Spleen (tissue), 11 donors: ENCODE measurements around the gene AMOTL1. TPM values are rescaled to one million over a fixed set of nuclear protein-coding genes. Genes with fewer than 3 reads are reported as not detected.

Experiments
- DNase-seq: peaks from one replicate; pipeline ENCODE4 v3.0.0-alpha.2; 2020
- H3K27ac ChIP-seq, 8 donors: fragments of 200-600 bp; sonication (generic) in 7 of 8; 1 replicate in 4 of 8; 2 replicates in 4 of 8; pipeline versions ENCODE4 v1.5.0 to v1.8.0; 2016 to 2021; ENCODE audit warnings: inconsistent platforms in 4 of 8, mild to moderate bottlenecking in 4 of 8, moderate library complexity in 1 of 8
- H3K27me3 ChIP-seq, 7 donors: fragments of 200-600 bp; sonication (generic) in 6 of 7; replicated peaks in 1 of 7; 1 replicate in 4 of 7; 2 replicates in 3 of 7; pipeline versions ENCODE4 v1.5.0 to v1.8.0; 2016 to 2021; ENCODE audit warnings: inconsistent platforms in 3 of 7, mild to moderate bottlenecking in 1 of 7
- H3K36me3 ChIP-seq, 6 donors: fragments of 200-600 bp; sonication (generic) in 5 of 6; 1 replicate in 4 of 6; 2 replicates in 2 of 6; pipeline versions ENCODE4 v1.5.0 to v1.8.0; 2016 to 2021; ENCODE audit warnings: inconsistent platforms in 2 of 6
- H3K4me1 ChIP-seq, 6 donors: fragments of 200-600 bp; sonication (generic) in 5 of 6; 1 replicate in 3 of 6; 2 replicates in 3 of 6; pipeline versions ENCODE4 v1.5.0 to v1.8.0; 2016 to 2021; ENCODE audit warnings: inconsistent platforms in 3 of 6
- H3K4me3 ChIP-seq, 8 donors: fragments of 200-600 bp; sonication (generic) in 7 of 8; 1 replicate in 4 of 8; 2 replicates in 4 of 8; pipeline versions ENCODE4 v1.5.0 to v1.8.0; 2016 to 2021; ENCODE audit warnings: inconsistent platforms in 4 of 8, mild to moderate bottlenecking in 4 of 8, moderate library complexity in 2 of 8
- H3K9me3 ChIP-seq, 8 donors: fragments of 200-600 bp; sonication (generic) in 7 of 8; 1 replicate in 4 of 8; 2 replicates in 4 of 8; pipeline versions ENCODE4 v1.5.0 to v1.8.0; 2016 to 2021; ENCODE audit warnings: inconsistent platforms in 4 of 8
- POLR2A ChIP-seq, 3 donors: fragments of 450-650 bp; IDR thresholded peaks; one replicate each; pipeline ENCODE4 v1.5.1; 2017; ENCODE audit warnings: antibody characterized with exemption in 3 of 3, mild to moderate bottlenecking in 1 of 3
- POLR2AphosphoS5 ChIP-seq, 3 donors: sonication (generic); formaldehyde crosslinking; IDR thresholded peaks; one replicate each; pipeline ENCODE4 v1.5.1; 2017; ENCODE audit warnings: antibody characterized with exemption in 3 of 3
- WGBS, 5 donors: extraction: QIAGEN DNeasy Blood & Tissue Kit in 3 of 5; methylation state at CpG; one replicate each; pipeline versions ENCODE4 v1.1.5 to v1.1.7; 2013 to 2018; 5-methylcytosine and 5-hydroxymethylcytosine counted together
- intact Hi-C: fragments of 100-400 bp; cut with DNase I; formaldehyde crosslinking; loops from one replicate; pipeline ENCODE4 v1.15.0; 2023; ENCODE audit warnings: low total_unique reads
- polyA plus RNA-seq, 3 donors: library from polyadenylated mRNA; stranded (reverse); fragments of 200-250 nt; gene quantifications; one replicate each; pipeline ENCODE4 v1.2.1, GENCODE V29; 2013
- total RNA-seq, 7 donors: library from RNA; depleted of rRNA in 3 of 7; stranded (reverse); fragments of >200 nt in 3 of 7; fragmentation: NEBNext Ultra II Directional in 4 of 7; extraction: Animal tissue kit (Norgen Biotek cat#: 25700) in 4 of 7; gene quantifications; one replicate each; pipeline versions ENCODE4 v1.1.0 to v1.2.1, GENCODE V29; 2016 to 2021
- TF ChIP-seq, protein P1 (sequence below), 11 experiments: fragments of 200-600 bp in 7 of 11; fragments of 450-650 bp in 4 of 11; sonication (generic) in 4 of 11; IDR thresholded peaks in 8 of 11; conservative IDR thresholded peaks in 3 of 11; 1 replicate in 7 of 11; 2 replicates in 4 of 11; pipeline versions ENCODE4 v1.4.0 to v1.8.0; 2016 to 2021; ENCODE audit warnings: antibody characterized with exemption in 11 of 11, inconsistent platforms in 4 of 11, mild to moderate bottlenecking in 1 of 11
- donor health status: healthy with polysubstance abuse.
- donor health status: DM: no; HTN: no; CAD: no; lungs with moderate emphysema.
- donor health status: DM: no; HTN: no; CAD: no.
- donor health status: Bipolar disorder and iron deficiency.
- donor health status: healthy.
- donor health status: DM: no; HTN: no; CAD: no.
- donor health status: DM: yes; HTN: yes; CAD: no.

AMOTL1 gene
- total and polyA plus RNA-seq, 10 donors: 1.4 to 43.9 (median 29.7) TPM

DNA sequence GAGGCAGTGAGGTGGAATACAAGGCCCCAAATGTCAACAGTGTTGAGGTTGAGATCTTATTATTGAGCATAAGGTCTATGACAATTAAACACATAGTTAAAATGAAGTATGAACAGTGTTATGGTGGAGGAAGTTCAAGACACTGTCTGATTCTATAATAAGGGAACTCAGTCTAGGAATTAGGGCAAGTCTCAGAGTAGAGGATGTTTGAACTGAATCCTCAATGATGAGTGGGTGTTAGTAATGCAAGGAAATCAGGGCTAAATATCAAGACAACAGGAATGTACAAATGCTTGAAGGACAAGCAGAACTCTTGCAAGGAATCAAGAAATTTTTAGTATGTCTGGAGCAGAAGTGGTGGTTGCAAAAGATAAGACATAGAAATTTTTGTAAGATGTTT, 152.2 kb downstream of the AMOTL1 start:
- Histone ChIP-seq H3K9me3 (no peaks in the 10 kb centered on the region), H3K4me3 (no peak overlapping the region), H3K36me3 (no peaks in the 10 kb centered on the region), H3K4me1 (peaks cover 0 to 34% (median 16%) of the 10 kb centered on the region in 6 donors), H3K27ac (no peak overlapping the region), H3K27me3 (no peaks in the 10 kb centered on the region)
- TF ChIP-seq, protein P1, sequence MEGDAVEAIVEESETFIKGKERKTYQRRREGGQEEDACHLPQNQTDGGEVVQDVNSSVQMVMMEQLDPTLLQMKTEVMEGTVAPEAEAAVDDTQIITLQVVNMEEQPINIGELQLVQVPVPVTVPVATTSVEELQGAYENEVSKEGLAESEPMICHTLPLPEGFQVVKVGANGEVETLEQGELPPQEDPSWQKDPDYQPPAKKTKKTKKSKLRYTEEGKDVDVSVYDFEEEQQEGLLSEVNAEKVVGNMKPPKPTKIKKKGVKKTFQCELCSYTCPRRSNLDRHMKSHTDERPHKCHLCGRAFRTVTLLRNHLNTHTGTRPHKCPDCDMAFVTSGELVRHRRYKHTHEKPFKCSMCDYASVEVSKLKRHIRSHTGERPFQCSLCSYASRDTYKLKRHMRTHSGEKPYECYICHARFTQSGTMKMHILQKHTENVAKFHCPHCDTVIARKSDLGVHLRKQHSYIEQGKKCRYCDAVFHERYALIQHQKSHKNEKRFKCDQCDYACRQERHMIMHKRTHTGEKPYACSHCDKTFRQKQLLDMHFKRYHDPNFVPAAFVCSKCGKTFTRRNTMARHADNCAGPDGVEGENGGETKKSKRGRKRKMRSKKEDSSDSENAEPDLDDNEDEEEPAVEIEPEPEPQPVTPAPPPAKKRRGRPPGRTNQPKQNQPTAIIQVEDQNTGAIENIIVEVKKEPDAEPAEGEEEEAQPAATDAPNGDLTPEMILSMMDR (IDR thresholded peaks at IDR 0.05 in 8 of 11, conservative IDR thresholded peaks at IDR 0.05 in 3 of 11): no peak
- TF ChIP-seq POLR2AphosphoS5 (IDR thresholded peaks at IDR 0.05) (no peak), POLR2A (IDR thresholded peaks at IDR 0.05) (no peak)
- DNase-seq: no peak
- intact Hi-C loops: no loop called here

- peaks cover 15 to 54% (median 33%) of the 10 kb centered on the region in 6 donors for H3K4me1 ChIP-seq
- intact Hi-C loops: no loop called here
- no peak for DNase-seq
These were observed 154.3 kb downstream of the AMOTL1 start for GRCh38 chr11:94922321-94923003.

DNA sequence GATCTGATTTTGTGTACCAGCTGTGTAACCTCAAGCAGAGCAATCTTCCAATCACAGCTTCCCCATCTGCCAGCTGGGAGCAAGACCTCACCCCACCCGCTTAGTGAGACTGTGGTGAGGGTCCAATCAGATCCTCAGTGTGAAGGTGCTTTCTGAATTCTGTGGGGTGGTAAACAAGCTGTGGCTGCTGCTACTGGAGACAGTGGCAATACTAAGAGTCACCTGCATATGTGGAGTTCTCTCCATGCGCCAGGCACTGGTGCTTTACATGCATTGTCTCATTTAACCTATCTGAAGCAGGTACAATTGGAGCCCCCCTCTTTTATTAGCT, 154.8 kb downstream of the AMOTL1 start:
- H3K9me3 ChIP-seq: no peaks in the 10 kb centered on the region
- H3K36me3 ChIP-seq: no peaks in the 10 kb centered on the region
- H3K4me3 ChIP-seq: no peak overlapping the region
- no peaks in the 10 kb centered on the region for H3K27me3 ChIP-seq
- TF ChIP-seq, protein P1 (IDR thresholded peaks at IDR 0.05 in 8 of 11, conservative IDR thresholded peaks at IDR 0.05 in 3 of 11): no peak
- TF ChIP-seq POLR2AphosphoS5 (IDR thresholded peaks at IDR 0.05): no peak
- TF ChIP-seq POLR2A (IDR thresholded peaks at IDR 0.05): no peak
- peak overlapping the region in 1 of 8 donors; percentile 75 for H3K27ac ChIP-seq
- WGBS, 5 donors: 84 to 100% (median 88%) methylated on average over 2 of the region's 2 CpGs
- no peak for DNase-seq
- peaks cover 16 to 59% (median 36%) of the 10 kb centered on the region in 6 donors for H3K4me1 ChIP-seq
- intact Hi-C loops: no loop called here

More at GRCh38 chr11:94922321-94923003, 154.3 kb downstream of the AMOTL1 start:
- H3K27ac ChIP-seq: peak overlapping the region in 1 of 8 donors; percentile 75
- H3K9me3 ChIP-seq: no peaks in the 10 kb centered on the region
- WGBS, 5 donors: 48 to 62% (median 57%) methylated on average over 4 to 5 of the region's 5 CpGs
- no peaks in the 10 kb centered on the region for H3K36me3 ChIP-seq
- TF ChIP-seq, protein P1 (IDR thresholded peaks at IDR 0.05 in 8 of 11, conservative IDR thresholded peaks at IDR 0.05 in 3 of 11): no peak
- no peak for TF ChIP-seq POLR2AphosphoS5 (IDR thresholded peaks at IDR 0.05)
- no peak for TF ChIP-seq POLR2A (IDR thresholded peaks at IDR 0.05)
- no peak overlapping the region for H3K4me3 ChIP-seq
- no peaks in the 10 kb centered on the region for H3K27me3 ChIP-seq

GRCh38 chr11:94924171-94924572, 156.0 kb downstream of the AMOTL1 start:
- WGBS, 5 donors: 37 to 46% (median 43%) methylated on average over 6 of the region's 6 CpGs
- no peaks in the 10 kb centered on the region for H3K27me3 ChIP-seq
- H3K9me3 ChIP-seq: no peaks in the 10 kb centered on the region
- no peak for TF ChIP-seq POLR2AphosphoS5 (IDR thresholded peaks at IDR 0.05)
- no peaks in the 10 kb centered on the region for H3K36me3 ChIP-seq
- peaks cover 16 to 59% (median 40%) of the 10 kb centered on the region in 6 donors for H3K4me1 ChIP-seq
- intact Hi-C loops: no loop called here
- H3K27ac ChIP-seq: peak overlapping the region in 7 of 8 donors; percentile 21 to 81 (median 70)
- DNase-seq: no peak
- H3K4me3 ChIP-seq: no peak overlapping the region
